Measurements from ENCODE around the gene PPFIA3. TPM values are rescaled to one million over a fixed set of nuclear protein-coding genes. Genes with fewer than 3 reads are reported as not detected.
A peak's percentile ranks its signal among the peaks of the same experiment; 100 is the strongest.

PPFIA3 gene
- total and polyA plus RNA-seq, 2 experiments from 2014 or later: 25.4 to 29.7 TPM

DNA sequence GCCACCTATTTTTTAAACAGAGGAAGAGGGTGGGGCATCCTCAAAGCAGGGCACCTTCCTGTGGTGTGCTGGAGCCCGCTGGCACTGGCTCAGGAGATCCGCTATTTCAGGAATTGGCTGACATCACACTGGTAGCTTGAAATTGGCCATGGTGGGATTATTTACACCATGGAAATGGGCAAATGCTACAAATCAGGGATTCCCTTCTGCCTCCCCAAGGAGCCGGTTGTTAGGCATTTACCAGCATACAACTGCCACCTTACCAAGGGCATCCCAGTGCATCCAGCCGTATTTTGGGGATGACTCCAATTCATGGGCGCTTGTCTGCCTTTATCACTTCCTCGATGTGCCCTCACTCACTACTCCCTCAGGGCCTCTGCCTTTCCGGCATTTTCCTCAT lies 21.6 kb downstream of the PPFIA3 start:
- Histone ChIP-seq H3F3A (replicated peaks; ENCODE audit: low read depth) (0 out of 2 replicates have a peak, but pooled peaks cover 5% of the 10 kb centered on the region), H4K20me1 (replicated peaks; ENCODE audit: insufficient read depth) (no peaks in the 10 kb centered on the region), H3K36me3 (ENCODE audit: insufficient read depth) (no peaks in the 10 kb centered on the region), H3K9me2 (ENCODE audit: insufficient read depth) (no peaks in the 10 kb centered on the region), H3K4me2 (no peak overlapping the region), H3K4me3 (no peak overlapping the region), H3K4me1 (ENCODE audit: insufficient read depth) (peaks cover 11% of the 10 kb centered on the region), H3K27ac (ENCODE audit: low read depth) (no peak overlapping the region), H3K79me2 (replicated peaks; ENCODE audit: insufficient read depth) (no peaks in the 10 kb centered on the region), H2AFZ (no peak overlapping the region), H3K27me3 (ENCODE audit: insufficient read depth) (no peaks in the 10 kb centered on the region)
- Mint-ChIP-seq H3K9me3 (no peaks in the 10 kb centered on the region), H3K27ac (no peak overlapping the region), H3K4me1 (peaks cover 18% of the 10 kb centered on the region), H3K27me3 (ENCODE audit: insufficient read depth, low read depth, poor library complexity) (peaks cover 12% of the 10 kb centered on the region), H3K4me3 (peak overlapping the region; percentile 15; the same call in 2 of the 3 replicates), H3K36me3 (ENCODE audit: low read depth) (peaks cover 13% of the 10 kb centered on the region)
- DNase-seq (ENCODE audit: low spot score): no peak
- TF ChIP-seq JUNB (IDR thresholded peaks at IDR 0.05; ENCODE audit: unreplicated experiment) (no peak), EZH2 (IDR thresholded peaks at IDR 0.05; ENCODE audit: low read depth, unreplicated experiment) (no peak), ZNF114 (CRISPR knock-in tag; IDR thresholded peaks at IDR 0.05) (no peak), POLR2AphosphoS5 (IDR thresholded peaks at IDR 0.05; ENCODE audit: low read depth) (no peak), NANOG (IDR thresholded peaks at IDR 0.05; ENCODE audit: borderline replicate concordance) (no peak), EZH2phosphoT487 (IDR thresholded peaks at IDR 0.05; ENCODE audit: unreplicated experiment) (no peak), STAT1 (IDR thresholded peaks at IDR 0.05; ENCODE audit: unreplicated experiment) (no peak)
- TF ChIP-seq, protein P1, sequence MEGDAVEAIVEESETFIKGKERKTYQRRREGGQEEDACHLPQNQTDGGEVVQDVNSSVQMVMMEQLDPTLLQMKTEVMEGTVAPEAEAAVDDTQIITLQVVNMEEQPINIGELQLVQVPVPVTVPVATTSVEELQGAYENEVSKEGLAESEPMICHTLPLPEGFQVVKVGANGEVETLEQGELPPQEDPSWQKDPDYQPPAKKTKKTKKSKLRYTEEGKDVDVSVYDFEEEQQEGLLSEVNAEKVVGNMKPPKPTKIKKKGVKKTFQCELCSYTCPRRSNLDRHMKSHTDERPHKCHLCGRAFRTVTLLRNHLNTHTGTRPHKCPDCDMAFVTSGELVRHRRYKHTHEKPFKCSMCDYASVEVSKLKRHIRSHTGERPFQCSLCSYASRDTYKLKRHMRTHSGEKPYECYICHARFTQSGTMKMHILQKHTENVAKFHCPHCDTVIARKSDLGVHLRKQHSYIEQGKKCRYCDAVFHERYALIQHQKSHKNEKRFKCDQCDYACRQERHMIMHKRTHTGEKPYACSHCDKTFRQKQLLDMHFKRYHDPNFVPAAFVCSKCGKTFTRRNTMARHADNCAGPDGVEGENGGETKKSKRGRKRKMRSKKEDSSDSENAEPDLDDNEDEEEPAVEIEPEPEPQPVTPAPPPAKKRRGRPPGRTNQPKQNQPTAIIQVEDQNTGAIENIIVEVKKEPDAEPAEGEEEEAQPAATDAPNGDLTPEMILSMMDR (conservative IDR thresholded peaks at IDR 0.05; ENCODE audit: low read depth in 2 of 2): no peak
- TF ChIP-seq, protein P2, sequence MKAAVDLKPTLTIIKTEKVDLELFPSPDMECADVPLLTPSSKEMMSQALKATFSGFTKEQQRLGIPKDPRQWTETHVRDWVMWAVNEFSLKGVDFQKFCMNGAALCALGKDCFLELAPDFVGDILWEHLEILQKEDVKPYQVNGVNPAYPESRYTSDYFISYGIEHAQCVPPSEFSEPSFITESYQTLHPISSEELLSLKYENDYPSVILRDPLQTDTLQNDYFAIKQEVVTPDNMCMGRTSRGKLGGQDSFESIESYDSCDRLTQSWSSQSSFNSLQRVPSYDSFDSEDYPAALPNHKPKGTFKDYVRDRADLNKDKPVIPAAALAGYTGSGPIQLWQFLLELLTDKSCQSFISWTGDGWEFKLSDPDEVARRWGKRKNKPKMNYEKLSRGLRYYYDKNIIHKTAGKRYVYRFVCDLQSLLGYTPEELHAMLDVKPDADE (IDR thresholded peaks at IDR 0.05): no peak
- TF ChIP-seq, protein P3, sequence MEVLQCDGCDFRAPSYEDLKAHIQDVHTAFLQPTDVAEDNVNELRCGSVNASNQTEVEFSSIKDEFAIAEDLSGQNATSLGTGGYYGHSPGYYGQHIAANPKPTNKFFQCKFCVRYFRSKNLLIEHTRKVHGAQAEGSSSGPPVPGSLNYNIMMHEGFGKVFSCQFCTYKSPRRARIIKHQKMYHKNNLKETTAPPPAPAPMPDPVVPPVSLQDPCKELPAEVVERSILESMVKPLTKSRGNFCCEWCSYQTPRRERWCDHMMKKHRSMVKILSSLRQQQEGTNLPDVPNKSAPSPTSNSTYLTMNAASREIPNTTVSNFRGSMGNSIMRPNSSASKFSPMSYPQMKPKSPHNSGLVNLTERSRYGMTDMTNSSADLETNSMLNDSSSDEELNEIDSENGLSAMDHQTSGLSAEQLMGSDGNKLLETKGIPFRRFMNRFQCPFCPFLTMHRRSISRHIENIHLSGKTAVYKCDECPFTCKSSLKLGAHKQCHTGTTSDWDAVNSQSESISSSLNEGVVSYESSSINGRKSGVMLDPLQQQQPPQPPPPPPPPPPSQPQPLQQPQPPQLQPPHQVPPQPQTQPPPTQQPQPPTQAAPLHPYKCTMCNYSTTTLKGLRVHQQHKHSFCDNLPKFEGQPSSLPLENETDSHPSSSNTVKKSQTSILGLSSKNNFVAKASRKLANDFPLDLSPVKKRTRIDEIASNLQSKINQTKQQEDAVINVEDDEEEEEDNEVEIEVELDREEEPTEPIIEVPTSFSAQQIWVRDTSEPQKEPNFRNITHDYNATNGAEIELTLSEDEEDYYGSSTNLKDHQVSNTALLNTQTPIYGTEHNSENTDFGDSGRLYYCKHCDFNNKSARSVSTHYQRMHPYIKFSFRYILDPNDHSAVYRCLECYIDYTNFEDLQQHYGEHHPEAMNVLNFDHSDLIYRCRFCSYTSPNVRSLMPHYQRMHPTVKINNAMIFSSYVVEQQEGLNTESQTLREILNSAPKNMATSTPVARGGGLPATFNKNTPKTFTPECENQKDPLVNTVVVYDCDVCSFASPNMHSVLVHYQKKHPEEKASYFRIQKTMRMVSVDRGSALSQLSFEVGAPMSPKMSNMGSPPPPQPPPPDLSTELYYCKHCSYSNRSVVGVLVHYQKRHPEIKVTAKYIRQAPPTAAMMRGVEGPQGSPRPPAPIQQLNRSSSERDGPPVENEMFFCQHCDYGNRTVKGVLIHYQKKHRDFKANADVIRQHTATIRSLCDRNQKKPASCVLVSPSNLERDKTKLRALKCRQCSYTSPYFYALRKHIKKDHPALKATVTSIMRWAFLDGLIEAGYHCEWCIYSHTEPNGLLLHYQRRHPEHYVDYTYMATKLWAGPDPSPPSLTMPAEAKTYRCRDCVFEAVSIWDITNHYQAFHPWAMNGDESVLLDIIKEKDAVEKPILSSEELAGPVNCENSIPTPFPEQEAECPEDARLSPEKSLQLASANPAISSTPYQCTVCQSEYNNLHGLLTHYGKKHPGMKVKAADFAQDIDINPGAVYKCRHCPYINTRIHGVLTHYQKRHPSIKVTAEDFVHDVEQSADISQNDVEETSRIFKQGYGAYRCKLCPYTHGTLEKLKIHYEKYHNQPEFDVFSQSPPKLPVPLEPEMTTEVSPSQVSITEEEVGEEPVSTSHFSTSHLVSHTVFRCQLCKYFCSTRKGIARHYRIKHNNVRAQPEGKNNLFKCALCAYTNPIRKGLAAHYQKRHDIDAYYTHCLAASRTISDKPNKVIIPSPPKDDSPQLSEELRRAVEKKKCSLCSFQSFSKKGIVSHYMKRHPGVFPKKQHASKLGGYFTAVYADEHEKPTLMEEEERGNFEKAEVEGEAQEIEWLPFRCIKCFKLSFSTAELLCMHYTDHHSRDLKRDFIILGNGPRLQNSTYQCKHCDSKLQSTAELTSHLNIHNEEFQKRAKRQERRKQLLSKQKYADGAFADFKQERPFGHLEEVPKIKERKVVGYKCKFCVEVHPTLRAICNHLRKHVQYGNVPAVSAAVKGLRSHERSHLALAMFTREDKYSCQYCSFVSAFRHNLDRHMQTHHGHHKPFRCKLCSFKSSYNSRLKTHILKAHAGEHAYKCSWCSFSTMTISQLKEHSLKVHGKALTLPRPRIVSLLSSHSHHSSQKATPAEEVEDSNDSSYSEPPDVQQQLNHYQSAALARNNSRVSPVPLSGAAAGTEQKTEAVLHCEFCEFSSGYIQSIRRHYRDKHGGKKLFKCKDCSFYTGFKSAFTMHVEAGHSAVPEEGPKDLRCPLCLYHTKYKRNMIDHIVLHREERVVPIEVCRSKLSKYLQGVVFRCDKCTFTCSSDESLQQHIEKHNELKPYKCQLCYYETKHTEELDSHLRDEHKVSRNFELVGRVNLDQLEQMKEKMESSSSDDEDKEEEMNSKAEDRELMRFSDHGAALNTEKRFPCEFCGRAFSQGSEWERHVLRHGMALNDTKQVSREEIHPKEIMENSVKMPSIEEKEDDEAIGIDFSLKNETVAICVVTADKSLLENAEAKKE (CRISPR knock-in tag; IDR thresholded peaks at IDR 0.05): no peak
- no peak for ATAC-seq
